Activated naive CD8-positive, alpha-beta T cell (primary cell): Measurements from ENCODE around the gene APBA2.

ENCODE experiments used
- H3K27ac Mint-ChIP-seq: one replicate; pipeline ENCODE4 v1.8.0; 2021; ENCODE audit warnings: mixed read lengths
- H3K27me3 Mint-ChIP-seq: one replicate; pipeline ENCODE4 v1.8.0; 2021; ENCODE audit warnings: mixed read lengths
- H3K36me3 Mint-ChIP-seq: one replicate; pipeline ENCODE4 v1.8.0; 2021; ENCODE audit warnings: mixed read lengths
- H3K4me1 Mint-ChIP-seq: one replicate; pipeline ENCODE4 v1.8.0; 2021; ENCODE audit warnings: low read depth, mixed read lengths
- H3K4me3 Mint-ChIP-seq: one replicate; pipeline ENCODE4 v1.8.0; 2021; ENCODE audit warnings: mild to moderate bottlenecking, mixed read lengths
- H3K9me3 Mint-ChIP-seq: one replicate; pipeline ENCODE4 v1.8.0; 2021; ENCODE audit warnings: low read depth, mixed read lengths

APBA2 gene

DNA sequence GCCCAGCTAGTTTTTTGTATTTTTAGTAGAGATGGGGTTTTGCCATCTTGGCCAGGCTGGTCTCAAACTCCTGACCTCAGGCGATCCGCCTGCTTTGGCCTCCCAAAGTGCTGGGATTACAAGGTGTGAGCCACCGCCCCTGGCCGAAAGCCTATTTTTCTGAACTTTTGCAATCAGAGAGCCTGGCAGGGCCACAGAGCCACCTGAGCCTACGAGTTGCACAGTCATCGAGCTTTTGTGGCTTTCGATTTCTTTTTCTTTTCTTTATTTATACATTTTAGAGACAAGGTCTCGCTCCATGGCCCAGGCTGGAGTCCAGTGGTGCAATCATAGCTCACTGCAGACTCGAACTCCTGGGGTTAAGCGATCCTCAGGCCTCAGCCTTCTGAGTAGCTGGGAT is 243.4 kb downstream of the APBA2 start:
- peaks cover 3% of the 10 kb centered on the region for H3K4me1 Mint-ChIP-seq
- H3K27ac Mint-ChIP-seq, result no peak overlapping the region
- no peaks in the 10 kb centered on the region for H3K36me3 Mint-ChIP-seq
- no peak overlapping the region for H3K4me3 Mint-ChIP-seq
- H3K27me3 Mint-ChIP-seq, result peaks cover 4% of the 10 kb centered on the region
- no peaks in the 10 kb centered on the region for H3K9me3 Mint-ChIP-seq

DNA sequence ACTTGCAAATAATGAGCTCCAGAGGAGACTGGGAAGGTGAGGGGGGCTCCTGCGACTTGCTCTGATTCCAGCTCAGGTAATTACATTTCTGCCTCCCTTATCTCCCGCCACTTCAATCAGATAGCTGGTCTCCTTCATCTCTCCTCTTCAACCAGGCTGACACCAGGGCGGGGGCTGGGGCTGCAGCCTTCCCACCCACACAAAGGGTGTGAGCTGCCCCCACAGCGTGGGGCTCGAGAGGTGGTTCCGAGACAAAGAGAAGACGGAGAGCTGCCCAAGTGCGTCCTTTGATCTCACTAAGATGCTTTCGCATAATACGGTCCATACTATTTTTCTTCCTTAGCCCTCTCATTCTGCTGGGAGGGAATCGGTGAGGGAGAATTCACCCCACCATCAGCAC is 244.2 kb downstream of the APBA2 start:
- peaks cover 4% of the 10 kb centered on the region for H3K27me3 Mint-ChIP-seq
- H3K9me3 Mint-ChIP-seq, result no peaks in the 10 kb centered on the region
- H3K27ac Mint-ChIP-seq, result no peak overlapping the region
- H3K4me3 Mint-ChIP-seq, result no peak overlapping the region
- no peaks in the 10 kb centered on the region for H3K36me3 Mint-ChIP-seq
- H3K4me1 Mint-ChIP-seq, result peaks cover 3% of the 10 kb centered on the region

DNA sequence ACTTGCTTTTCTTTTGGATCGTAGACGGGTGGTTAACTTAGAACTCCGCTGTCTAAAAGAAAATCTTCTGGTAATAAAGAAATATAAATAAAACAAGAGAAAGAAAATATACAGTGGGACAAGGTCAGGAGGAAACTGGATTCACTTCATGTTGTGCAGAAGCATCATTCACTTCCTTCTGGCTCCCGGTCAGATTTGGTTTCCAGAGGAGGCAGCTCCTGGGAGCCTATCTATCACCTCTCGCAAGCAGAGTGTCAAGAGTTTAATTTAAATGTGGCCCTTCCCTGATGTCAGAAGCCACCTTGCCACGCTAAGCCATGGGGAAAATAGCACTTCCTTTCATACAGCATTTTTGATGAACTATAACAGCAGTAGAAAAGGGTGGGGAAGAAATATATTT is 244.7 kb downstream of the APBA2 start:
- Mint-ChIP-seq H3K27me3 (peaks cover 4% of the 10 kb centered on the region), H3K4me3 (no peak overlapping the region), H3K27ac (no peak overlapping the region), H3K4me1 (peaks cover 3% of the 10 kb centered on the region), H3K9me3 (no peaks in the 10 kb centered on the region), H3K36me3 (no peaks in the 10 kb centered on the region)

DNA sequence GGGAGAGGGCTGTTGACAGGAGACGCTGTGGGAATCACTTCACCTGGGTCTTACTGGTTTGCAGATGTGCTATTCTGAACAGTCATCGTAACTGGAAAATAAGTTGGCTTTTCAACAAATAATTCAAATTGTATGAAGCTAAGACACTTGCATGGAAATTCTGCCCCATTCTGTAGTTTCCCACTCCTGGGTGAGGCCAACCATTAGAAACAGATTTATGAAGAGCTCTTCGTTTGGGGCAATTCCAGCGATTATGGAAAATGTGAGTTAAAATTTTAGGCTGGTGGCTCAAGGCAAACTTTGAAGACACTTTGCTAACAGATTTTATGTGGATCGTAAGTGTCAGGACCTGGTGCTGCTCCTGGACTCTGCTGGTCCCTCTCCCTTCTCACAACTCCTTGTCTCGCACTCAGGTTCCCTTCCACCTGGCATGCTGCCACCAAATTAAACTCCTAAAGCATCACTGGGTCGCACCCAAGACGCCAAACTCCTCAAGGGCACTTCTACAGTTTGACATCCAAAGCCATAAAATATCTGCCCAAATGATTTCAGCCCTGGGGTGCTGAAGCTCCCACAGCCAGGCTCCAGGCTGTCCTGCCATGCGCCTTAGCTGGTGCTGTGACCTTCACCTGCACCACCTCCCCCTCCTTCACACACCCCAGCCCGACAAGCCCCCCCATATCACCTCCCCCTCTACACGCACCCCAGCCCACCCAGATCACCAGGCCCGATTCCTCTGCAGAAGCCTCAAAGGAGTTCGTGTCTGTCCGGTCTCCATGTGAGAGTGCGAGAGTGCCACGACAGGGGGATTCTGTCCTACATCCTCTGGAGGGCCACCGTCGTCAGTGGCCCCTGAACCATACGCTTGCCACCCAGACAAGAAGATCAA is 245.4 kb downstream of the APBA2 start:
- Mint-ChIP-seq H3K27me3 (peaks cover 4% of the 10 kb centered on the region), H3K36me3 (no peaks in the 10 kb centered on the region), H3K4me1 (peaks cover 3% of the 10 kb centered on the region), H3K4me3 (peak overlapping the region; percentile 46), H3K9me3 (no peaks in the 10 kb centered on the region), H3K27ac (no peak overlapping the region)

DNA sequence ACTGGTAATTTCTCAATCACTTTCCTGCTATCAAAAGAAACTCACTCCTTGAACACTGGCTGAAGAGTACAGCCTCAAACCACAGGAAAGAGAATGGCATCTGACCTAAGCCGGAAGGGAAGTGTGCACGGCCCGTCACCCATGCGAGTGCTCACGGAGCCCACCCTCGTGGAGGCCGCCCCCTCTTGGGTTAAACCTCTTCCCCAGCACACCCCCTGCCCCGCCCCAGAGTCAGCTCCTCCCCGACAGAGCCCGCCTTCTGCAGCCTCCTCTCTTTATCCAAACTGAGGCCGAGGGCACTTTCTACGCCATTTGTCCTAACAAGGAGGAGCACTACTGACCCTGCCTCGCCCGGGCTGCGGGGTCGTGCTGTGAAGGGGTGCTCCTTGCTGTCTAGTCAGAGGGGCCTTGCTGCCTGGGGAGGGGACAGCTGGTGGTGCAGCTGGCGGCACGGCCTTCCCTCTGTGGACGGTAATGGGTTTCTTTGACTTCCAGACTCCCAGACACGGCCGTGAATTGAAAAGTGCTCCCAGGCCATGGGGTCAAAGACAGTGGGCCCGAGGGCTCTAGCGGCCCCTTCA is 246.2 kb downstream of the APBA2 start:
- peak overlapping the region; percentile 46 for H3K4me3 Mint-ChIP-seq
- H3K36me3 Mint-ChIP-seq, result no peaks in the 10 kb centered on the region
- peaks cover 3% of the 10 kb centered on the region for H3K4me1 Mint-ChIP-seq
- H3K27me3 Mint-ChIP-seq, result peaks cover 6% of the 10 kb centered on the region
- H3K9me3 Mint-ChIP-seq, result no peaks in the 10 kb centered on the region
- no peak overlapping the region for H3K27ac Mint-ChIP-seq

DNA sequence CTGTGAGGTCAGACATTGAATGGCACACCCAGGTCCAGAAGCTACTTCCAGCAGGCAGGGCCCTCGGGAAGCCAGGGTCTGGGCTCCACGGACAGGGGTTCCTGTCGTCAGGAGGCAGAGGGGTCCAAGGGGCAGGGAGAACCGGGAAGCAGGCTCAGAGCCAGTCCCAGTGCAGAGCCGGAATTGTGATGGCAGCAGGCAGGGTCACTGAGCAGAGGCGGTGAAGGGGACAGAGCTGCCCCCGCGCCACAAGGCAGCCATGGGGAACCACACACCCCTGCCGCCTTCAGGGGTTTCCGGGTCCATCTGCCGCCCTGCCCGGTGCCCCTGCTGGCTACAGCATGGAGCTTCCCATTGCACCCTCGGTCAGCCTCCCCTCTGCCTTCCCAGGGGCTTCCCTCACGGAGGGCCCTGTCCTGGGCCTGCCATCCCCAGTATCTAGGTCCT is 247.0 kb downstream of the APBA2 start:
- Mint-ChIP-seq H3K4me3 (no peak overlapping the region), H3K9me3 (no peaks in the 10 kb centered on the region), H3K27ac (no peak overlapping the region), H3K4me1 (peaks cover 3% of the 10 kb centered on the region), H3K27me3 (peaks cover 6% of the 10 kb centered on the region), H3K36me3 (no peaks in the 10 kb centered on the region)

DNA sequence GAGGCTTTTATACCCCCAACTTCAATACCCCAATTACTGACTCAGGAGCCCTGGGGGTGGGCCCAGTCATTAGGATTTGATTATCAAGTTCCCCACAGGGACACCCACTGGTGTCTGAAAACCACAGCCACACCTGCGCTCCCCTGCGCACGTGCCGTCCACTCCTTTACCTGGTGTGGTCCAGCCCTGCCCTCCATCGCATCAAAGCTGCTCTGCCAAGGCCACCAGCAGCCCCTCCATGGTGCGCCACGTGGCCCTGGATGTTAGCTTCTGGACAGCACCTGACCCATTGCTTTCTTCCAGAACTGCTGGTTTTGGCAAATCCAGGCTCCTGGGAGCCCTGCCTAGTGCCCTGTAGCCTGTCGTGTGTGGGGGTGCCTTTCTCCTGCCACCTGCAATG is 247.5 kb downstream of the APBA2 start:
- no peak overlapping the region for H3K27ac Mint-ChIP-seq
- H3K27me3 Mint-ChIP-seq, result peaks cover 6% of the 10 kb centered on the region
- H3K9me3 Mint-ChIP-seq, result no peaks in the 10 kb centered on the region
- no peak overlapping the region for H3K4me3 Mint-ChIP-seq
- peaks cover 3% of the 10 kb centered on the region for H3K4me1 Mint-ChIP-seq
- H3K36me3 Mint-ChIP-seq, result no peaks in the 10 kb centered on the region

DNA sequence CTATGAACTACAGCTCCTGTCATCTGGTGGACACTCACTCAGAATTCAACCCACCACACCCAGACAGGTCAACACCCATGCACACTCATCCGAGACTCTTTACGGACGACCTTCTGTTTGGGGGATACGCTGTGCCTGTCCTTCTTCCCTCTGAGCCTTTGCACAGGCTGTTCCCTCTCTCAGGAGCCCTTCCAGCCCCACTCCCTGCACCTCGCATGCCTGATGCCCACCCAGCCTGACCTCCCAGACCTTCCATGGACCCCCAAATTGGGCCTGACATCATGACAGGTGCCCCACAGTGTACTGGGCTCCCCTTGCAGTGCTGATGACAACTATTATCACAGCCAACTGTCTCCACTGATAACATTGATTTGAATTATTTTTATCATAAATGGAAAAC is 248.0 kb downstream of the APBA2 start:
- H3K27me3 Mint-ChIP-seq, result peaks cover 9% of the 10 kb centered on the region
- H3K4me3 Mint-ChIP-seq, result no peak overlapping the region
- H3K27ac Mint-ChIP-seq, result no peak overlapping the region
- H3K36me3 Mint-ChIP-seq, result no peaks in the 10 kb centered on the region
- no peaks in the 10 kb centered on the region for H3K9me3 Mint-ChIP-seq
- H3K4me1 Mint-ChIP-seq, result peaks cover 3% of the 10 kb centered on the region

DNA sequence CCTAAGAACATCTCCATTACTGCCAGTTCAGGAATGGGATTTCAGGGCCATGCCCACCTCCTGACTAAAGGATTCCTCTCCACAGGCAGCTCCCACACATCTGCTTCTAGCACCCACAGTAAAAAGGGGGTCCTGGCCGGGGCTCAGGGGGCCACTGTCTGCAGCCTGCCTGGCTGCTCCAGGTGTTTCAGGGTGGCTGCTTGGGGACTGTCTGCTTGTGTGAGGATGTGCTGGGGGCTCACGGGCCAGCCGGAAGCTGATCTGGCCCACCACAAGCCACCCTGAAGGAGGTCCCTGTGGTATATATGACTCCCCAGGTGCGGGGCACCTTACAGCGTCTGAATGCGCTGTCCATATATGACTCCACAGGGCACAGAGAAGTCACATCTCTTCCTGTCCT is 248.5 kb downstream of the APBA2 start:
- peaks cover 3% of the 10 kb centered on the region for H3K4me1 Mint-ChIP-seq
- H3K27me3 Mint-ChIP-seq, result peaks cover 11% of the 10 kb centered on the region
- H3K36me3 Mint-ChIP-seq, result no peaks in the 10 kb centered on the region
- no peak overlapping the region for H3K27ac Mint-ChIP-seq
- no peaks in the 10 kb centered on the region for H3K9me3 Mint-ChIP-seq
- no peak overlapping the region for H3K4me3 Mint-ChIP-seq

DNA sequence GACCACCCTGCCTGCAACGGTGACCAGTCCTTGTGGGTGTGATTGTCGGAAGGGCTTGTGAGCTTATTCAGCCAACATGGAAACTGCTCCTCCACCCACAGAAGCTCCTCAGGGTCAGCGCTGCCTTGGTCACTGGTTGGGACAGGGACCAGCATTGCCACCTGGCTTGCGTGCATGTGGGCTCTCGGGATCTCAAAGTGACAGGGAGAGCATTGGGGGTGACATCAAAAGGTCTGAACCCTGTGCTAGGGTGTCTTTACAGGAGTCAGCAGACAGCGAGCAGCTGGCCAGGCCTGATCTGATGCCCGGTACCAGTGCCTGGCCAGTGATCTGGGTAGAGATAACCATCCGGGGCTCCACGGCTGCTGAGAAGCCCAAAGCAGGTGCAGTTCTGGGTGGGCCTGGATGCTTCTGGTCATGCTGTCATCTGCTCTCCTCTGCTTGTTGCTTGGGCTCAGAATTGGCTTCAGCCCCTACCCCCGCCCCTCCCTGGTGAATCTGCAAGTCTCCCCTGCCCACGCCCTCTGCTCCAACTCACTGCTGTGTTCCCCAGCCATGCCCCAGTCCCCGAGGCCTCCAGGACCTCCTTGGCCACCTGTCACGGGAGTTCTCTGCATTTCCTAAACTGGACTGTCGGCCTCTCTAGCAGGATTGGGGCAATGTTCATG is 249.0 kb downstream of the APBA2 start:
- Mint-ChIP-seq H3K4me1 (peaks cover 6% of the 10 kb centered on the region), H3K27ac (no peak overlapping the region), H3K36me3 (no peaks in the 10 kb centered on the region), H3K27me3 (peaks cover 12% of the 10 kb centered on the region), H3K4me3 (no peak overlapping the region), H3K9me3 (no peaks in the 10 kb centered on the region)

DNA sequence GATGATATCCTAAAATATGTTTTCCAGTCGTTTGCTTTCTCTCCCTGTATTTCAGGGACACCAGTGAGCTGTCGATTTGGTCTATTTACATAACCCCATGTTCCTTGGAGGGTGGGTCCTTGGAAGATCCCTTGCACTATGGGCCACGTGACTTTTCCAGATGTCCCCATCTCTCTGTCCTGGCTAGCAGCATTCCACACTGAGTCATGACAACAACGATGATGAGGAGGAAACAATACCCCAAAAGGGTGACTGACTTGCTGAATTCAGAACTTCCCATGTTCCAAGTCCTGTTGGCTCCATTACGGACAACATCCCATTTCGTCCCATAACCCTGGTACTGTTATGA is 249.5 kb downstream of the APBA2 start:
- H3K4me3 Mint-ChIP-seq, result no peak overlapping the region
- H3K9me3 Mint-ChIP-seq, result no peaks in the 10 kb centered on the region
- no peaks in the 10 kb centered on the region for H3K36me3 Mint-ChIP-seq
- H3K27ac Mint-ChIP-seq, result no peak overlapping the region
- H3K4me1 Mint-ChIP-seq, result peaks cover 10% of the 10 kb centered on the region
- peaks cover 17% of the 10 kb centered on the region for H3K27me3 Mint-ChIP-seq

DNA sequence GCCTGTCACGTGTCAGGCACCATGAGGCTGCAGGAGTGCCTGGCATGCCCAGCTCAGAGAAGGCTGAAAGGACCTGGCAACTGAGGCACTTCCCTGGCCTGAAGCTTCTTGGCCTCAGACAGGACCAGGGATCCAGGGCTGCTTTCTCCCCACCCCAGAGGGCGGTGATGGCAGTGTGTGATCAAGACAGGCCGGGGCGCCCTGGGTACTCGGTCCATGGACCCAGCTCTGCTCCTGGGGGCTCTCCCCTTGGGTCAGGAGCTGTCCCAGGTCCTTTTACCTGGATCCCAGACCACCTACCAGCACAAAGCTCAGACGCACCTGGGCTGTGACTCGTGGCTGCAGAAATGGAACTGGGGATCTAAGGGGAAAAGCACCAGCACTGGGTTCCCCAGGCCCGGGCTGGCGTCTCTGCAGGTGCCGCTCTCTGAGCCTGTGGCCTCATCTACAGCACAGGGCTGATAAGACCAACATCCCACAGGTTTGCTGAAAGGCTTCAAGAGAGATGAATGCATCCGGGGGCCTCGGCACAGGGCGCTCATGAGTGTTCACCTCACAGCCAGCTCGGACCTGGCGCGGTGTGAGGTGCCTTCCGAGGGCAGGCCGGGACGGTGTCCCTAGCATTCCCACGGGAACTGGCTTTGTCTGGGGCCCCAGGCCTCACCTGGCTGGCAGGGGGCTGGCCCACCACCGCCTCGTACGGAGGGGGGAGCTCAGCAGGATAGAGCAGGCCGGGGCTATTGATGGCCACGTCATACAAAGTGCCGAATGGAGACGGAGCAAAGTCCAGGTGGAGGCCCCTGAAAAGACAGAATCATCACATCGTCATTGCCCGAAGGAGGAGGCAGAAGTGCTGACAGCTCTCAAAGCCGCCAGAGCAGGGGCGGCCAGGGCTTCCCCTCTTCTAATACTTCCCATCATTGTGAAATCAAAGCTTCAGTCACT is 250.2 kb downstream of the APBA2 start:
- H3K9me3 Mint-ChIP-seq, result no peaks in the 10 kb centered on the region
- no peak overlapping the region for H3K4me3 Mint-ChIP-seq
- no peak overlapping the region for H3K27ac Mint-ChIP-seq
- peaks cover 10% of the 10 kb centered on the region for H3K4me1 Mint-ChIP-seq
- H3K36me3 Mint-ChIP-seq, result no peaks in the 10 kb centered on the region
- H3K27me3 Mint-ChIP-seq, result peaks cover 21% of the 10 kb centered on the region

DNA sequence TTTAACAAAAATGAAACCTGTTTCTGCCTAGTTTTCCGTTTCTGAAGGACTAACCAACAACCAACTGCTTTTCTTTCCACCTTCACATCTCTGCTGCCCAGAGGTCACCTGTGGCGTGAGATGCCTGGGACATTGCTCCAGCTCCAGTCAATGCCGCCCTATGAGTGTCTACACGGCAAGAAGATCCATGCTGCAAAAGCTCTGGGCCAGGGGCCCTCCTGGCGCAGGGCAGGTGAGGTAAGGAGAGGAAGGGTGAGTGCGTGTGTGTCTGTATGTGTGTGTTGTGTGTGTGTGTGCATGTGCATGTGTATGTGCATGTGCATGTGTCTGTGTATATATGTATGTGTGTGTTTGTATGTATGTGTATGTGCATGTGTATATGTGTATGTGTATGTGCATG is 252.5 kb downstream of the APBA2 start:
- no peaks in the 10 kb centered on the region for H3K36me3 Mint-ChIP-seq
- peaks cover 8% of the 10 kb centered on the region for H3K4me1 Mint-ChIP-seq
- H3K4me3 Mint-ChIP-seq, result no peak overlapping the region
- peaks cover 29% of the 10 kb centered on the region for H3K27me3 Mint-ChIP-seq
- H3K27ac Mint-ChIP-seq, result no peak overlapping the region
- no peaks in the 10 kb centered on the region for H3K9me3 Mint-ChIP-seq

DNA sequence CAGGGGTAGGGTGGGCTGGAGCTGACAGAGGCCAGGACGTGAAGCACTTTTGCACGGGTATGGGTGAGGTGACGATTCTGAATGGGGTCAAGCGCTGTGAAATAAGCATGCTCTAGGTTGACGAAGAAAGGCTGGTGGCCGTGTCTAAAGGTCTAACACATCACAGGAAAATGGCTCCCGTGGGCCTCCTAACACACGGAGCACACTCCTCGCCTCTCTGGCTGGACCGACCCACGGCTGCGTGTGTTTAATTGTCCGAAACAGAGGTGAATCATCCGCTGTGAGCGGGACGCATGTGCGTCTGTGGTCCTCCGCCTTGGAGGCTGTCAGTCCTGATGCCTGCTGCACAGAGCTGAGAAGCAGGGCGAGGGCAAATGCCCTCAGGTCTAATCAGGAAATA is 253.3 kb downstream of the APBA2 start:
- Mint-ChIP-seq H3K27ac (no peak overlapping the region), H3K27me3 (peaks cover 30% of the 10 kb centered on the region), H3K9me3 (no peaks in the 10 kb centered on the region), H3K4me1 (peaks cover 8% of the 10 kb centered on the region), H3K36me3 (no peaks in the 10 kb centered on the region), H3K4me3 (no peak overlapping the region)
